H1 (cell line): ENCODE data around the gene MRM2. TPM values are rescaled to one million over a fixed set of nuclear protein-coding genes. Genes with fewer than 3 reads are reported as not detected.

Experiments
- CHD1 ChIP-seq: IDR thresholded peaks from 2 replicates; pipeline ENCODE4 v1.6.1; 2012; ENCODE audit warnings: low read depth, low read length, improper control_type of control experiment
- CHD7 ChIP-seq: fragments of 300-600 bp; sonication (generic); IDR thresholded peaks from 2 replicates; pipeline ENCODE4 v1.7.1; 2012; ENCODE audit warnings: low read length, moderate library complexity, mild to moderate bottlenecking, inconsistent platforms; ENCODE audit not compliant: insufficient replicate concordance
- JUND ChIP-seq: IDR thresholded peaks from 2 replicates; pipeline ENCODE4 v1.6.1; 2011; ENCODE audit warnings: mild to moderate bottlenecking, improper control_type of control experiment, low read length
- RNF2 ChIP-seq: fragments of 200-900, 300-1000 bp; sonication (generic); IDR thresholded peaks from 2 replicates; pipeline ENCODE4 v1.7.1; 2016; ENCODE audit warnings: borderline replicate concordance, low read depth, mild to moderate bottlenecking, antibody characterized with exemption, low read length; ENCODE audit not compliant: poor library complexity, severe bottlenecking; ENCODE audit errors: missing control alignments
- SIN3A ChIP-seq, 2 experiments: IDR thresholded peaks in 1 of 2; conservative IDR thresholded peaks in 1 of 2; 2 replicates each; pipeline ENCODE4 v1.6.1; 2011 to 2012; ENCODE audit warnings: low read length in 2 of 2, improper control_type of control experiment in 1 of 2, low read depth in 1 of 2, mild to moderate bottlenecking in 1 of 2
- polyA plus RNA-seq, 7 experiments: library from polyadenylated mRNA; depleted of rRNA in 3 of 7; stranded (reverse) in 5 of 7; unstranded in 2 of 7; fragments of >200 nt in 5 of 7; fragments of 200-250 nt in 2 of 7; gene quantifications; 1 replicate in 5 of 7; 2 replicates in 1 of 7; 4 replicates in 1 of 7; pipeline versions ENCODE4 v1.2.1 to v1.2.3, GENCODE V29; 2011 to 2013; ENCODE audit warnings: missing spikeins in 2 of 7, mixed read lengths in 2 of 7
- total RNA-seq: library from RNA; stranded (reverse); fragmentation: NEBNext Ultra II Directional; extraction: Animal tissue kit (Norgen Biotek cat#: 25700); gene quantifications from 2 replicates; pipeline ENCODE4 v1.2.1, GENCODE V29; 2021
- TF ChIP-seq, protein P1 (sequence below): IDR thresholded peaks from 2 replicates; pipeline ENCODE4 v1.6.1; 2011; ENCODE audit warnings: low read depth, mild to moderate bottlenecking, low read length; ENCODE audit not compliant: insufficient read depth

The MRM2 gene
- total and polyA plus RNA-seq, 2 of the 8 experiments (the other 6 are each of a cell fraction or from before 2014, with no cell fraction given), result 17.2 to 38.6 TPM

DNA sequence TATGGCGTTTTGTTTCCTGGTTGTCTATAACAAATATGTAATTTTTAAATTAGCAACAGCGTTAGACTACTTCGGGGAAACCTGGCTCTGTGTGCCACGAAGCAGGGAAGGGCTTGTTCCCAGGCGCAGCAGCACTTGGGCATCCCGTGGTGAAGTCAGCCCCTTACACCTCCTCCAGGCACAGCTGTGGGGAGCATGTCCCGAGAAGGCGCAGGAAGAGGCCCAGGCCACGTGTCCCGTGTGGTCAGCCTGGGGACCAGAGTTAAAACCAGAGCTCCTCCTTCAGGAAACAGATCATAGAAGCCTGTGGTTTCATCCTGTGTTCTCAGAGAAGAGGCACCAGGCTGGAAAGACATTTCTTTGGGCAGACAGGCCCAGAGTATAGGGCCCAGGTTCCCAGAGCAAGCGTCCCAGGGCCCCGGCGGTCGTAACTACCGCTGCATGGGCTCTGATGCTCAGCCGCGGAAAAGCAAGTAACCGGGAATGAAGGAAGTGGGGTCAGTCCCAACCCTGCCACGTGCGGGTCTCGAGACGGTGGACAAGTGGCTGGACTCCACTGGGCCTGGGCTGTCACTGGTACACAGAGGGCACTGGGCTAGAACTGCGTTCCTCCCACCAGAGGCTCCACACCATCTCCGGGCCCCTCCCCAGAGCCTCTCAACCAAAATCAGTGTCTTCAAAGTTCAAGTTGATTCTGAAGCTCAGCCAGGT is 7.1 kb upstream of the MRM2 start (continued):
- TF ChIP-seq CHD7, result no peak
- TF ChIP-seq JUND, result no peak
- TF ChIP-seq, protein P1, sequence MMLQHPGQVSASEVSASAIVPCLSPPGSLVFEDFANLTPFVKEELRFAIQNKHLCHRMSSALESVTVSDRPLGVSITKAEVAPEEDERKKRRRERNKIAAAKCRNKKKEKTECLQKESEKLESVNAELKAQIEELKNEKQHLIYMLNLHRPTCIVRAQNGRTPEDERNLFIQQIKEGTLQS, result no peak
- no peak for TF ChIP-seq SIN3A (conservative IDR thresholded peaks at IDR 0.05 in 1 of 2, IDR thresholded peaks at IDR 0.05 in 1 of 2; ENCODE audit: low read depth in 1 of 2, low read length in 2 of 2)
- no peak for TF ChIP-seq RNF2
- no peak for TF ChIP-seq CHD1
